ENCODE results near the gene DNASE1L1. TPM values are rescaled to one million over a fixed set of nuclear protein-coding genes. Genes with fewer than 3 reads are reported as not detected.

The DNASE1L1 gene
- total RNA-seq, result 12.4 and 14.5 TPM in 2 replicates

- H3K27me3 Mint-ChIP-seq (ENCODE audit: insufficient read depth), result no peaks in the 10 kb centered on the region
- peak within 1 kb of the TSS; percentile 44 for H3K27ac Mint-ChIP-seq
- intact Hi-C loops (cut with micrococcal nuclease), result no loop called here
- H3K36me3 Mint-ChIP-seq (ENCODE audit: low read depth), result peaks cover 6% of the 10 kb centered on the region
- peak within 1 kb of the TSS; percentile 75 for H3K4me3 Mint-ChIP-seq
- H3K9me3 Mint-ChIP-seq, result no peaks in the 10 kb centered on the region
- peaks cover 12% of the 10 kb centered on the region for H3K4me1 Mint-ChIP-seq (ENCODE audit: low read depth)
- DNase-seq (ENCODE audit: low spot score), result no peak
Observed at GRCh38 chrX:154409222-154409871, at the start of gene DNASE1L1. DNASE1L1 (minus strand) TSS chrX:154409254; CDS start chrX:154405568, 3,686 bp downstream.

GRCh38 chrX:154458116-154458953 lies 49.3 kb upstream of the DNASE1L1 start, which contains the start of gene PLXNA3:
PLXNA3 (plus strand) TSS chrX:154458281; CDS start chrX:154460184, 1,903 bp downstream.
- peaks cover 9% of the 10 kb centered on the region for H3K36me3 Mint-ChIP-seq (ENCODE audit: low read depth)
- H3K4me1 Mint-ChIP-seq (ENCODE audit: low read depth), result peaks cover 5% of the 10 kb centered on the region
- peak; percentile 38 for DNase-seq (ENCODE audit: low spot score)
- H3K4me3 Mint-ChIP-seq, result peak within 1 kb of the TSS; percentile 96
- H3K9me3 Mint-ChIP-seq, result no peaks in the 10 kb centered on the region
- H3K27ac Mint-ChIP-seq, result peak within 1 kb of the TSS; percentile 94
- H3K27me3 Mint-ChIP-seq (ENCODE audit: insufficient read depth), result no peaks in the 10 kb centered on the region
- intact Hi-C loops (cut with micrococcal nuclease), result no loop called here

GRCh38 chrX:154457491-154458115 lies 48.5 kb upstream of the DNASE1L1 start:
- Mint-ChIP-seq H3K4me1 (ENCODE audit: low read depth) (peaks cover 5% of the 10 kb centered on the region), H3K36me3 (ENCODE audit: low read depth) (peaks cover 11% of the 10 kb centered on the region), H3K27me3 (ENCODE audit: insufficient read depth) (no peaks in the 10 kb centered on the region), H3K4me3 (peak overlapping the region; percentile 96), H3K9me3 (no peaks in the 10 kb centered on the region), H3K27ac (peak overlapping the region; percentile 94)
- intact Hi-C loops (cut with micrococcal nuclease), result no loop called here
- DNase-seq (ENCODE audit: low spot score), result peak; percentile 39

GRCh38 chrX:154452823-154453222 lies 43.8 kb upstream of the DNASE1L1 start:
- no peak for DNase-seq (ENCODE audit: low spot score)
- Mint-ChIP-seq H3K4me3 (no peak overlapping the region), H3K27me3 (ENCODE audit: insufficient read depth) (no peaks in the 10 kb centered on the region), H3K4me1 (ENCODE audit: low read depth) (peaks cover 5% of the 10 kb centered on the region), H3K9me3 (no peaks in the 10 kb centered on the region), H3K36me3 (ENCODE audit: low read depth) (peaks cover 14% of the 10 kb centered on the region), H3K27ac (no peak overlapping the region)
- intact Hi-C loops (cut with micrococcal nuclease), result no loop called here

- Mint-ChIP-seq H3K27ac (no peak overlapping the region), H3K4me3 (no peak overlapping the region), H3K4me1 (ENCODE audit: low read depth) (no peaks in the 10 kb centered on the region), H3K27me3 (ENCODE audit: insufficient read depth) (no peaks in the 10 kb centered on the region), H3K9me3 (no peaks in the 10 kb centered on the region), H3K36me3 (ENCODE audit: low read depth) (peaks cover 20% of the 10 kb centered on the region)
- DNase-seq (ENCODE audit: low spot score), result no peak
- intact Hi-C loops (cut with micrococcal nuclease), result no loop called here
Observed at GRCh38 chrX:154450312-154450711, 41.3 kb upstream of the DNASE1L1 start.

- H3K4me1 Mint-ChIP-seq (ENCODE audit: low read depth), result no peaks in the 10 kb centered on the region
- peaks cover 19% of the 10 kb centered on the region for H3K36me3 Mint-ChIP-seq (ENCODE audit: low read depth)
- no peak overlapping the region for H3K27ac Mint-ChIP-seq
- intact Hi-C loops (cut with micrococcal nuclease), result no loop called here
- no peaks in the 10 kb centered on the region for H3K27me3 Mint-ChIP-seq (ENCODE audit: insufficient read depth)
- H3K9me3 Mint-ChIP-seq, result no peaks in the 10 kb centered on the region
- no peak for DNase-seq (ENCODE audit: low spot score)
- no peak overlapping the region for H3K4me3 Mint-ChIP-seq
Observed at GRCh38 chrX:154449618-154450017, 40.6 kb upstream of the DNASE1L1 start.

GRCh38 chrX:154448484-154448883 lies 39.4 kb upstream of the DNASE1L1 start:
- peaks cover 13% of the 10 kb centered on the region for H3K36me3 Mint-ChIP-seq (ENCODE audit: low read depth)
- intact Hi-C loops (cut with micrococcal nuclease), result no loop called here
- no peak for DNase-seq (ENCODE audit: low spot score)
- no peak overlapping the region for H3K27ac Mint-ChIP-seq
- H3K4me3 Mint-ChIP-seq, result no peak overlapping the region
- H3K27me3 Mint-ChIP-seq (ENCODE audit: insufficient read depth), result no peaks in the 10 kb centered on the region
- no peaks in the 10 kb centered on the region for H3K9me3 Mint-ChIP-seq
- H3K4me1 Mint-ChIP-seq (ENCODE audit: low read depth), result no peaks in the 10 kb centered on the region

GRCh38 chrX:154446430-154446829 lies 37.4 kb upstream of the DNASE1L1 start:
- no peak overlapping the region for H3K27ac Mint-ChIP-seq
- intact Hi-C loops (cut with micrococcal nuclease), result no loop called here

GRCh38 chrX:154445776-154446175 lies 36.7 kb upstream of the DNASE1L1 start:
- H3K4me1 Mint-ChIP-seq (ENCODE audit: low read depth), result no peaks in the 10 kb centered on the region
- H3K9me3 Mint-ChIP-seq, result no peaks in the 10 kb centered on the region
- peak overlapping the region; percentile 52 for H3K27ac Mint-ChIP-seq
- peaks cover 11% of the 10 kb centered on the region for H3K36me3 Mint-ChIP-seq (ENCODE audit: low read depth)
- intact Hi-C loops (cut with micrococcal nuclease), result no loop called here
- no peaks in the 10 kb centered on the region for H3K27me3 Mint-ChIP-seq (ENCODE audit: insufficient read depth)
- H3K4me3 Mint-ChIP-seq, result peak overlapping the region; percentile 42
- no peak for DNase-seq (ENCODE audit: low spot score)

More at GRCh38 chrX:154446430-154446829, 37.4 kb upstream of the DNASE1L1 start:
- no peaks in the 10 kb centered on the region for H3K4me1 Mint-ChIP-seq (ENCODE audit: low read depth)
- peak overlapping the region; percentile 42 for H3K4me3 Mint-ChIP-seq
- H3K9me3 Mint-ChIP-seq, result no peaks in the 10 kb centered on the region
- H3K27me3 Mint-ChIP-seq (ENCODE audit: insufficient read depth), result no peaks in the 10 kb centered on the region
- DNase-seq (ENCODE audit: low spot score), result no peak
- H3K36me3 Mint-ChIP-seq (ENCODE audit: low read depth), result peaks cover 11% of the 10 kb centered on the region

- DNase-seq (ENCODE audit: low spot score), result no peak
- Mint-ChIP-seq H3K9me3 (no peaks in the 10 kb centered on the region), H3K4me3 (peak overlapping the region; percentile 65), H3K36me3 (ENCODE audit: low read depth) (peaks cover 11% of the 10 kb centered on the region), H3K27me3 (ENCODE audit: insufficient read depth) (no peaks in the 10 kb centered on the region), H3K4me1 (ENCODE audit: low read depth) (no peaks in the 10 kb centered on the region), H3K27ac (no peak overlapping the region)
- intact Hi-C loops (cut with micrococcal nuclease), result loop anchor here (1.0 kb wide), 1 partner anchor 34 kb away; no protein-coding TSS in a partner anchor
Observed at GRCh38 chrX:154444755-154445246, 35.7 kb upstream of the DNASE1L1 start.

GRCh38 chrX:154443992-154444754 lies 35.1 kb upstream of the DNASE1L1 start, which contains the start of gene FAM50A:
FAM50A (plus strand) TSS chrX:154444141; CDS start chrX:154444236, 95 bp downstream.
- H3K36me3 Mint-ChIP-seq (ENCODE audit: low read depth), result peaks cover 11% of the 10 kb centered on the region
- peak within 1 kb of the TSS; percentile 78 for H3K4me3 Mint-ChIP-seq
- no peaks in the 10 kb centered on the region for H3K9me3 Mint-ChIP-seq
- no peaks in the 10 kb centered on the region for H3K4me1 Mint-ChIP-seq (ENCODE audit: low read depth)
- no peaks in the 10 kb centered on the region for H3K27me3 Mint-ChIP-seq (ENCODE audit: insufficient read depth)
- intact Hi-C loops (cut with micrococcal nuclease), result loop anchor here (1.0 to 2.0 kb wide), 2 partner anchors 34 to 47 kb away; partner anchors contain the start of gene SLC10A3
- peak; percentile 73 for DNase-seq (ENCODE audit: low spot score)
- H3K27ac Mint-ChIP-seq, result peak within 1 kb of the TSS; percentile 78

- no peaks in the 10 kb centered on the region for H3K27me3 Mint-ChIP-seq (ENCODE audit: insufficient read depth)
- no peaks in the 10 kb centered on the region for H3K4me1 Mint-ChIP-seq (ENCODE audit: low read depth)
- H3K9me3 Mint-ChIP-seq, result no peaks in the 10 kb centered on the region
- DNase-seq (ENCODE audit: low spot score), result no peak
- peaks cover 12% of the 10 kb centered on the region for H3K36me3 Mint-ChIP-seq (ENCODE audit: low read depth)
- intact Hi-C loops (cut with micrococcal nuclease), result loop anchor here (2.0 kb wide), 1 partner anchor 47 kb away; the partner anchor contains the start of gene SLC10A3
- H3K4me3 Mint-ChIP-seq, result peak overlapping the region; percentile 78
- H3K27ac Mint-ChIP-seq, result peak overlapping the region; percentile 78
Observed at GRCh38 chrX:154443479-154443910, 34.4 kb upstream of the DNASE1L1 start.
